GM21825 (cell line): ENCODE results near the gene SEMA6A.
A peak's percentile ranks its signal among the peaks of the same experiment; 100 is the strongest.

Source experiments
- ATAC-seq: cut with Tn5 transposase; IDR thresholded peaks from one replicate; pipeline ENCODE4 v1.9.1; 2021; ENCODE audit warnings: mild to moderate bottlenecking, moderate library complexity; ENCODE audit not compliant: unreplicated experiment

SEMA6A gene, protein sequence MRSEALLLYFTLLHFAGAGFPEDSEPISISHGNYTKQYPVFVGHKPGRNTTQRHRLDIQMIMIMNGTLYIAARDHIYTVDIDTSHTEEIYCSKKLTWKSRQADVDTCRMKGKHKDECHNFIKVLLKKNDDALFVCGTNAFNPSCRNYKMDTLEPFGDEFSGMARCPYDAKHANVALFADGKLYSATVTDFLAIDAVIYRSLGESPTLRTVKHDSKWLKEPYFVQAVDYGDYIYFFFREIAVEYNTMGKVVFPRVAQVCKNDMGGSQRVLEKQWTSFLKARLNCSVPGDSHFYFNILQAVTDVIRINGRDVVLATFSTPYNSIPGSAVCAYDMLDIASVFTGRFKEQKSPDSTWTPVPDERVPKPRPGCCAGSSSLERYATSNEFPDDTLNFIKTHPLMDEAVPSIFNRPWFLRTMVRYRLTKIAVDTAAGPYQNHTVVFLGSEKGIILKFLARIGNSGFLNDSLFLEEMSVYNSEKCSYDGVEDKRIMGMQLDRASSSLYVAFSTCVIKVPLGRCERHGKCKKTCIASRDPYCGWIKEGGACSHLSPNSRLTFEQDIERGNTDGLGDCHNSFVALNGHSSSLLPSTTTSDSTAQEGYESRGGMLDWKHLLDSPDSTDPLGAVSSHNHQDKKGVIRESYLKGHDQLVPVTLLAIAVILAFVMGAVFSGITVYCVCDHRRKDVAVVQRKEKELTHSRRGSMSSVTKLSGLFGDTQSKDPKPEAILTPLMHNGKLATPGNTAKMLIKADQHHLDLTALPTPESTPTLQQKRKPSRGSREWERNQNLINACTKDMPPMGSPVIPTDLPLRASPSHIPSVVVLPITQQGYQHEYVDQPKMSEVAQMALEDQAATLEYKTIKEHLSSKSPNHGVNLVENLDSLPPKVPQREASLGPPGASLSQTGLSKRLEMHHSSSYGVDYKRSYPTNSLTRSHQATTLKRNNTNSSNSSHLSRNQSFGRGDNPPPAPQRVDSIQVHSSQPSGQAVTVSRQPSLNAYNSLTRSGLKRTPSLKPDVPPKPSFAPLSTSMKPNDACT

DNA sequence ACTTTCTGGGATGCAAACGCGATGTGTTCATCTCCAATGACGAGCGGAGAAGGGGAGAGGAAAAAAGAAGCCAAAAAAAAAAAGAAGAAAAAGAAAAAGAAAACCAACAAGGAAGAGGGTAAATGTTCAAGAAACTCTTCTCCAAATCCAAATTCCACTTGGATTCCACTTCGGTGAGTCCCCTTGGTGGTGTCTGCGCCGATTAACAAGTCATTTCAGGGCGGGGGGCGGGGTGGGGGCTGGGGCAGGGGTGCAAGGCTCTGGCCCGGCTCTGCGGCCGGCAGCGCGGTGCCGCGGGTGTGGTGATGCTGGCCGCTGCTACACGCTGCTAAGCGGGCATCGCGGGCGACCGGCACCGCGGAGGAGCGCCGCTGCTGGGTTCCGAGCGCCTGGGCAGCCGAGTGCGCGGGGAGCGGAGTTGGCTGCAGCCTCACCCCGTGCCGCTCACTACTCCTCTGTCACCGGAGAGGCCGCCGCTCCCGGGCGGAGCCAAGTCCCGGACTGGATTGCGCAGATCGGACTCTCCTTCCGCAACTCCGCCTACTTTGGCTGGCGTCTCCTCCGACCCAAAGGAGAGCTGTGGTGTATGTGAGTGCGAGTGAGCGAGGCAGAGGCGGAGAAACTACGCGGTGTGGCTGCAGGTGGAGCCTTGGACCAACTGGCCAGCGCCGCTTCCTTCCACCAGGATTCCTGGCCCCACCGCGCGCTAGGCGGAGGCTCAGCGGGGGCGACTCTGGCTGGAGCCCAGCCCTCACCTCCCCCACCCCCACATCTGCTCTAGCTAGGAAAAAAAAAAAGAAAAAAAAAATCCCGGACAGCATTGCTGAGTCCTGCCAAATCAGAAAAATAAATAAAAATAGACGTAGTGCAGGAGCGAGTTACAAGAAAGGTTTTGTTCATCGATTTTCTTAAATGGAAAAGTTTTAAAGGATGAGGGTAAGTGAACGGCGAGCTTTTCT, at the start of gene SEMA6A:
Gene SEMA6A, minus strand, starts transcription at position 457 of the 959 bp plus-strand sequence. CDS start 69,879 bp downstream, outside the sequence.
- ATAC-seq = peak; percentile 54

DNA sequence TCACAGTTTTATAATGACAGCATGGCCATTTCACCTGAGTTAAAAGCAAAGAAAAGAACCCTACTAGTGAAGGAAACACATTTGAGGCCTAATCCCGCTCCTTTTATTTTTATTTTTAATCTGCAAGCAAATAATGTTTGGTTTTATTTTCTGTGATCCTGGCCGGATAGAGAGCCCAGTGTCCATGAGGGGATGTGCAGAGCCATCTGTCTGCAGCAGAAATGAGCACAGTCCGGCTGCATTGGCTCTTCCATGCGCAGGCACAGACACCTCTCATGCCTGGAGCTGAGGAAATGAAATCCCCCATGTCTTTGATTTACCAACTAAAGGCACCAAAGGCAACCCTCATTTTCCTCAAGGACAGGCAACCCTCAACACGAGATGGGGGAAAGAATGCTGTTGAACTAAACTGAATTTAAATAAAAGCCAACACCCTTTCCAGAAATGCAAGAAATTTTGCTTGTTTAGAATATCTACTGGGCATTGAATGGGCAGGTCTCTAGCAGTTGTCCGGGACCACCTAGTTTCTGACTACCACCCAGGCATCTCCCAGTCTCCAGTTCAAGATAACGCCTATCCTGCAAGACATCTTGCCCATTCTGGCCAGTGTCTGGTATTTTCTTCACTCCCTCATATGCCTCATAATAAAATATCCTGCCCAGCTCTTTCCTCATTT, 47.9 kb upstream of the SEMA6A start:
- ATAC-seq = no peak

DNA sequence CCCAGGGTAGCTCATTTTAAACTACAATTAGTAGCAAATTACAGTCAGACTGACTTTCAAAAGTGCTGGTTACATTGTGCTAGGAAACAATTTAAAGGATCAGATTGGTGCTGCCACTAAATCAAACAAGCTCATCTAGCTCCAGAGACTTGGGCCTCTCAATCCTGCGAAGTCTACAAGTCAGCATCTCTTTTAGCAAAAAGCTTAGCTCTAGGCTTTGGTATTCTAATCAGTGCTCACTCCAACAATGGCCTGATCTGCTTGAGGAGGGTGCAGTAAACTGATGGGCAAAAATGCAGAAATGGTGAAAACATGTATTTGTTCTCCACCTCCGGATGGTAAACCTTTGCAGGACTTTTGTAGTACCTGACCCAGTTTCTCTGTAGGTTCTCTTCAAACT, 47.0 kb upstream of the SEMA6A start:
- ATAC-seq = no peak

DNA sequence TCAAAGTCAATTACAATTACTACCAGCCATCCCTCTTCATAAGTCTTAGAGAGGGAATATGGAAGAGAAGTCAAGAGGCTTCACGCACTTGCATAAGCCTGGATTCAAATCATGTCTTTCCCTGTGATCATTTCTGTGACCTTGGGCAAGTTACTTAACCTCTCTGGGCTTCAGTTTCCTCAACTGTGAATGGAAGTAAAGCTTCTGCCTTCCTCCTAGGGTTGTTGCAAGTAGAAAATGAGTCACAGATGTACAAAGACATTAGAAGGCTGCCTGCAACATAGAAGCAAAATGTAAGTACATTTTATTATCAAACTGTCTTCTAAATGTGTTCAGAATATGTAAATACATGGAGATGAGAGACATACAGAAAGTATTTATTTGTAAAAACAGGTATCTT, 42.3 kb upstream of the SEMA6A start:
- ATAC-seq = no peak

DNA sequence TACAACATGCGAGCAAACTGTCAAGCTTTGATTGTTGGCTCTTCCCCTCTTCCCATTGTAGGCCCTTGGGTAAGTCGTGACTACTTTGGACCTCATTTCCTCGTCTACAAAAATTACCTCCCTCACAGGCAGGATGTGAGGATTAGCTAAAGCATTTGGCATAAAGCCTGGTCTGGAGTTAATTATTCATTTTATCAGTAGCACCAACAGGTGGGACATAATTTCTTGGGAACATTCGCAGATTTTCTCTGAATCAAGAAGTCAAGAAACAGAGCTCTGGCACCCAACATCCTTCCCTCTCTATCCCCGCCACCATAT, 39.9 kb upstream of the SEMA6A start:
- no peak for ATAC-seq

DNA sequence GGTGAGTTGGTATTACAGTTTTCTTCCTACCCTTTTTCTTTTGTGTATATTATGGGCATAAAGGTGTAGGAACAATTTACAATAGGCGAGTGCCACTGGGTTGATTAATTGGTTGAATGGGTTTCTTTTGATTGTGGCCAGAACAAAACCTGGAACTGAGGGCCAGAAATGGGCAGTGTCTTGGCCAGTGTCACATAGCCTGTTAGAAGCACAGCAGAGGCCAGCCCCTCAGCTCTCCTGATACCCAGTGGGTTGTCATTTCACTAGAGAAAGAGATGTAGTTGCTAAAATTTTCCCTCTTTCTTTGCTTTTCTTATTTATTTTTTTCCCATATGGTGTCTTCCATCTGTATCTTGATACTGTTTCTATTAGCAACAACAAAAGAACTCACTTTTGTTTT, 38.8 kb upstream of the SEMA6A start:
- peak; percentile 26 for ATAC-seq

DNA sequence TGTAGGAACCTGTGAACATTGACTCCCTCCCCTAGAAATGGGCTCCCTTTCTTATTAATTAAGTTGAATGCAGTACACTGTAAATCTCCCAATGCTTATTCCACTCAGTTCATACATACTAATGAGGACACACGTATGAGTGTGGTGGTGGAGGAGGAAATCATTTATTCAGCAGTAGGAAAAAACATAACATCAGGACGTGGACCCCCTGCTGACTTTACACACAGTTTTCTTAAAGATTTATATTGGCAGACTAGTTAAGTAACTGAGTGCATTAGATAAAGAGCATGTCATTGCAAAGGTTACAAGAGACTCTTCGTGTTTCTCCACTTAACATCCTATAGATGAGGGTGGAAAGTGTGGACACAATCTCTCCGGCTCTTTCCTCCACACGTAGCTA, 37.8 kb upstream of the SEMA6A start:
- no peak for ATAC-seq

DNA sequence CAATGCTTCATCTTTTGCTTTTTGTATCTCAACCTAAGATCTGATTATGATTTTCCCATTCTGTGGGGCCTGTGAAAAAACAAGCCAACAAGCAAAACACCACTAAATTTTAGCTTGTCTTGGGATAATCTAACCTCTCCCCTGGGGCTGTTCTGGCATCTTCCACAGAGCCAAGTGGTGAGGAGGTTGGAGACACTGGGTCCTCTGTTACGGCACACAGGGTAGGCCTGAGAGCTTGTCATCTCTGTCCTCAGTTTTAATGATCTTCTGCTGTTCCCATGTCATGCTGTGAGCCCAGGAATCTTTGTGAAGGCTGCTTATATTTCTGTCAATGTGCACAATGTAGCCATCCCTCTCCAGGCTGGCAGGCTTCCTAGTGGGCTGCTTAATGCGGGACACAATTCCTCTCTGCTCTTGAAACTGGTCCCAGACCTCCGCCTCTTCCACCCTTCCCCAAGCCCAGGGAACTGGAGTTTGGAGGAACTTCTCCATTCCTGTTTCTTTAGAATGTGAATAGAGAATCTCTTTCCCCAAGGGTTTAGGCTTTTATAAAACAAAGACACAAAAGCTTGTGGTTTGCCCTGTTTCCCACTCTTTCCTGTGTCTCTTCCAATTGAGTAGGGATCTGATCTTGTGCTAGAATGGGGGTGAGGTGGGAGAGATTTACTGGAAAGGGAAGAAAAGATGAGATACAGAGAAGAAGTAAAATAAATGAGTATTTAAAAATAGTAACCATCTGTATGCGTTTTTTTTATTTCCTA, 30.9 kb upstream of the SEMA6A start:
- ATAC-seq = no peak

DNA sequence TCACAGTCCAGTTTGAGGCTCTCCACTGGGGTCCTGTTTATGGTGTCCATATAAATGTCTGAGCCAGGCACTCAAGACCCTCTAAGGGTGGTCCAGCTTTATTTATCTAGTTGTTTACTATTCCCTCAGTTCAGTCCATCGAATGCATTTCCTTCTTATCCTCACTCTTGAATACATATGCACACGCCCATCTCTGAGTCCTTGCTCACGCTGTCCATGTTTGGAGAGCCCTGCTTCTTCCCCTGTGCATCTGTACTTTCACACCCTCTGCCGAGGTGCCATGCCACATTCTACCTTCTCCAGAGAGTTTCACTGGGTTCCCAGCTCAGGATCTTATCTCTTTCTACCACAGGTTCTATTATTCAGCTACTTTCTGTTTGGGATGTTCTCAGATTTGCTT, 30.2 kb upstream of the SEMA6A start:
- ATAC-seq = no peak

DNA sequence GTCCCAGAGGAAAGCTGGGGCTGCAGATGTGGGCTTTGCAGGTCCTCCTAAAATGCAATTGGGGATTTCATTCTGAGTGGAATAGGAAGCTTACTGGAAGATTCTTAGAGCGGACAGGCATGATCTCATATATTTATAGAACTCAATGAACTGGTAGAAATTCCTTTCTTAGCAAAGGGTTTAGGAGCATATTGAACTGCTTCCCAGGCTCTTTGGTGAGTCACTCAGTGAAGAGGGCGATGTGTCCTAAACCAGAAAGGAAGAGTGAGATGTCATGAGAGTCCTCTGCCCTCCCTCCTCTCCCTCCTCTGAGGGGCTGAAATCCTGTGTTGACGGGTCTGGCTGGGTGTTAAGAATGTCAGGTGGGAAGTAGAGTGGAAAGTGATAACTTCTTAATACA, 26.3 kb upstream of the SEMA6A start:
- ATAC-seq = no peak

DNA sequence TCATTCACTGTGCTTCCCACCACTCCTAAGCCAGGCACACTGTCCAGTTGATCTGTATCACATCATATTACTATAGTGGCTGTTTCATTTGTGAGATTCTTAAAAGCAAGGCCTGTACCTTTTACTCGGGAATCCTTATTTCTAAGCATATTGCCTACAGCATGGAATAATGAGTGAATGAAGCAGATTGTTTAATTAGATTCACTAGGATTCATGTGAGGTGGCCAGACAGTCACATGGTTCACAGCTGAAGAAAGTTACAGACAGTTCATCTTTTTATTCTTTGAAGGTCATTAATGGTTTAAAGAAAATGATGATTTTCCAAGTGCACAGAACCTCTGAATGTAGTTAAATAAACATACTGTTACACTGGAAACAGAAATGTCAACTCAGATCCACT, 24.3 kb upstream of the SEMA6A start:
- ATAC-seq = no peak

DNA sequence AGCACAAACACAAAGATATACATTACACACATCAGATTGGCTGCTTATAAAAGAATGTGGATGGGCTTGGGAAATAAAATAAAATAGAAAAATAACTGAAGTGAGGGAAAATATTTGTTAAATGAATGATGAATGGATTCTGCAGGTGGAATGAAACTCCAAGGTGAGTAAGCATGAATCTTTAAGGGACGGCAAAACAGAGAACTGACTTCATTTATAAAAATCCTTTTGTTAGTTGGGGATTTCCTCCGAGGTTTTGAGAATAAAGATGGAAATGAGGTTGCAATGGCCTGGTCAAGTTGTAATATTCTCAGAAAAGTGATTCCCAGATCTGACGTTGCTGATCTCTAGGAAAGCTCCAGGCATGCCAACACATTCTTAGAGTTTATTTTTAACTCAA, 20.9 kb upstream of the SEMA6A start:
- ATAC-seq = no peak

DNA sequence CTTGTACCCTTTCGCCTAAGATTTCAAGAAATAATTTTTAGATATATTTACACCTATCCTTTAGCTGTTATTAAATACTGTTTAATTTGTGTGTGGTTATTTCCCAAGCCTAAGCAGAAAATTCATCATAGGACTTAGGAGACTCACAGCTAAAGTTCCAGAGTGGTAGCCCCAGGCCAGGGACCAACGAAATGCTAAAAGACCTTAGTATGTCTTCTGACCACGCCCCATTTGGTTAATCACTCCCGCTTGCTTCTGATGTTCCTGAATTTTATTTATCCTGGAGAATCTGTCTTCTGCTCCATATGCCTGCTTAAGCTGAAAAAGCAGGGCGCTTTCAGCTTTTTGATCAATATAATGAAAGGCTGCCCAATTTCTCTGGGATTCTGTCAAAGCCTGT, 18.7 kb upstream of the SEMA6A start:
- no peak for ATAC-seq

DNA sequence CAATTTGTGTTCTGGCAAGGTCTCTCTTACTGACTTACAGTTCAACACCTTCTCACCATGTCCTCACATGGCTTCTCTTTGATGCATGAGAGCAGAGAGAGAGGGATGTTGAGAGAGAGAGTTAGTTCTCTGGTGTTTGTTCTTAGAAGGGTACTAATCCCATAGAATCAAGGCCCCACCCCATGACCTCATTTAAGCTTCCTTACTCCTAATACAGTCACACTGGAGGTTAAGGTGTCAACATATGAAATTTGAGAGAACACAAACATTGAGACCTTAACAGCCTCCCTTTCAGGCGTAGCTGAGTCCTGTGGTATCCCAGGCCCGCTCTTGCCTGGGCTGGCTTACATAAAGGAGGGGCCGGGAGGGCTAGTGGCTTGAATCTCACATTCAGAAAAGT, 10.6 kb upstream of the SEMA6A start:
- no peak for ATAC-seq

DNA sequence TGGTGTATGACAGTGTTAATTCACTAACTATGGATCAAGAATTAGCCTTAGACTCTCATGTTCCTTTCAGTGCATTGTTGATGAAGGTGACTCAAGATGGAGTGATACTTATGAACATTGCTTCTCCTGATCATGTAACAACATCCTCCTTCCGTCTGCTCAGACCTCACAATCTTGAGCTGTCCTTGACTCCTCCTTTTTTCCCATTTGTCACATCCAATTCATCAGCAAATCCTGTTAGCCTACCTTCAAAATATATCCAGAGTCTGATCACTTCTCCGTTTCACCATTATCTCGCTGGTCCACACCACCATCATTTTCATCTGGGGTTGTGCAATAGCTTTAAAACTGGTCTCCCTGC, 9.2 kb upstream of the SEMA6A start:
- ATAC-seq = no peak

DNA sequence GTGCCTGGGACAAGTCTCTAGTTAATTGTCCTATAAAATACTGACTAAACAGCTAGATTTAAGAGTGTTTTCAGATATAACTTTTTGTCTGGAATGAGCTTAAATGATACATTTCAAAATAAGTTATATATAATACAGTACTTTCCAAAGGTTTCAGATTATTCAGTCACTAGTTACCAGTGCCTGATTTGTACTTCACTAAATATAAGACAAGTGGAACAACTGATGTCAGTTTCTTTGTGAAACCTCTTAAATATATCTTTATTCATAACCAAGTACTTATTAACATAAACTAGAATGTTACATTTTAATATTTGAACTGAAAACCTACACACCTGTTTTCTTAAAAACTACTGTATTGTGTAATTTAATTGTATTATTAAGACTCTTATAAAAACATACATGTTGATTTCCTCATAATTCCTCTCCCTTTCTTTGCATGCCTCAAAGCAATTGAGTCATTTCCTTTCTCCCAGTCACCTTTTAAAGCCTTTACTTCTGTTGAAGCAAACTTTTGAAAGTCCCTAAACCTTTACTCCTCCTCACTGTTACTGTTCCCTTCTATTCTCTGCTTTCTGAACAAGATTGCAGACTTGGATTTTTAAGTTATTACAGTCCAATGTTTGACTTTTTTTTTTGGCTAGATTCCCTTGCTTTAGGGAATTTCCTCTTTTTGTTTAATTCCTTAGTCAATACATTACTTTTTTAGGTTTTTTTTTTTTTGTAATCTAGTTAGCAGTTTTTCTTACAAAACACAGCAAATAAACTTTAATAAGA, 8.7 kb upstream of the SEMA6A start:
- no peak for ATAC-seq

DNA sequence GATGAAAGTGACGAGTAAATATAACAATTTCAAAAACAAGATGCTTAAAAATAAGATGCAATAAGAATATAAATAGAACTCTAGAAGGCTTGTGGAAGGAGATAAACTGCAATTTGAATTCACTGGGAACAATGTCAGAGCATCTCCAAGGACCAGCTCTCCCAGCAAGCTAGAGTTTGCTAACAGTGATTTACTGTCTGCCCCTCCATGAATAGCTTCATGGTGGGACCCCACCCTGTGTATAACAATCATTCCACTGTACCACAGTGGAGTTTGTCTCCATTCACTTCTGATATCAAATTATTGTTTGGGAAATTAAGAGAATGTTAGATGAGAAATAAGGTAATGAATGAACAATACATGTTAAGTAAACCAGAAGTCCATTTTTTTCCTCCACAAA, 7.3 kb upstream of the SEMA6A start:
- ATAC-seq = no peak

DNA sequence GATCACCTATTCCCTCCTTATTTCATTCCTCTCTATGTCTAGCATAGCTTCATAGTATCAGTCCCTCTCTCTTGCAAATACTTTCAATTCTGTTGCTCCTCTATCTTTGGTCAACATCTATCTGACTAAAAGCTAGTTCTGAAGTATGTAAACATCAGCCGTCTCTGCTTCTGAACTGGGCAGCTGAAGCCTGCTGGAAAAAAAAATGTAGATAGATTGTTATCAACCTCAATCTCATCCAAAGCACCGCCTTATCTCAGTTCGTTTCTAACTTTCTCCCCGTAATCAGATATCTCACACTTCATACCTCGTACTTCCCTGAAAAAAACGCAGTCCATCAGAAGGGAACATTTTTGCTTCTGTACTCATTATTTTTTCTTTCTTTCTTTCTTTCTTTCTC, 4.5 kb upstream of the SEMA6A start:
- no peak for ATAC-seq

DNA sequence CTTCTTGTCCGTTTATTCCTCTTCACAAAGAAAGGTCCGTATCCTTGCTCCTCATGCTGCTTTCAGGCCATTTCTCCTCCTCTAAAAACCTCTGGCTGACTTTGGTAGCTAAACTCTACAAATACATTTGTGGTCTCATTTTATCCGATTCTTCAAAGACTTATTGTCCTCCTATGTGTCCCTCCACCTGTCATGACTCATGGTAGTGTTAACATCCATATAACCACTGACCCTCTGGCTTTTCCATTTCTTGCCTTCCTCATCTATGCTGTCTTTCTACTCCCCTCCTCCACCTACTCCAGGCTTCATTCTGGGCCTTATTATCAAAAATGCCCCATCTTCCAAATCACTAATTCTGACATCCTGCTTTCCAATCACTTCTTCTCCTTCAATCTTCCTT, 4.1 kb upstream of the SEMA6A start:
- ATAC-seq = no peak
